ENCODE data around the gene TRIM38.

- no peak for TF ChIP-seq POLR2AphosphoS5 (IDR thresholded peaks at IDR 0.05; ENCODE audit: low read depth, low read length)
- no peak for TF ChIP-seq TAF1 (IDR thresholded peaks at IDR 0.05; ENCODE audit: borderline replicate concordance, low read depth, low read length)
Measured at GRCh38 chr6:25935953-25936352, 26.6 kb upstream of the TRIM38 start.
